GM20431 (cell line): Measurements from ENCODE around the gene POLR2F.

Source experiments
- in situ Hi-C: fragments of 300-500 bp; cut with MseI, MboI; formaldehyde crosslinking; loops from one replicate; pipeline ENCODE4 v1.15.0; 2020; ENCODE audit warnings: low sequenced_read_pairs; ENCODE audit not compliant: unreplicated experiment

POLR2F gene

DNA sequence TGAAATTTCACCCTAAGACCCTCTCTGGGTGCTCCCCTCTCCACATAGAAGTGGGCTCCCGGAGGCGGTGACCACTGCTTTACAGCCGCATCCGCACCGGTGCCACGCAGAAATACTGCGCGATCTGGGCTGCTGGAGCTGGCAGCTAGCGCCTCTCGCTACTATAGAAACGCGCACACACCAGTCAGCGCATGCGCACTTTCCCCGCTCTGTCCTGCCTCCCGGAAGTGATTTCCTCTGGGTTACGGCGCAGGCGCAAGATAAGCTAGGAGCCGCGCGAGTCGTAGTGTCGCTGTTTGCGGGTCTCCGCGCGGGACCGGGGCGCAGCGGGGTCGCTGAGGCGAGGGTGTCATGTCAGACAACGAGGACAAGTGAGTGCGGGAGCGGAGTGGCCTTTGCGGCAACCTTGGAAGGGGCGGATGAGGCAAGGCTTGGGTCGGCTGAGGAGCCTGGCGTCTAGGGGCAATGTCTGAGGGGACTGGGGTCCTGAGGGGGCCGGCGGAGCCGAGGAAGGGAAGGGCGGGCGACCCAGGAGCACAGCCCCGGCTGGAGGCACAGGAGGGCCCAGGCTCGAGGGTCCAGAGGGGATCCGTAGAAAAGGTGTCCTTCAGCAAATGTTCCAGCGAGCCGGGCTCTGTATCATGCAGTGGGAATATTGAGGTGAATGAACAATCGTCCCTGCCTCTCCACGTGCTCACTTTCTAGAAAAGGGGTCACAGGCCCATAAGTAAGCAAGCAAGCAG lies at the start of gene POLR2F, which contains the start of gene C22orf23:
Gene POLR2F, plus strand, starts transcription at position 263 of the 743 bp plus-strand sequence. Its CDS starts 89 bp downstream, at position 352.
Gene C22orf23, minus strand, starts transcription at position 165 of the 743 bp plus-strand sequence. CDS start 452 bp downstream, outside the sequence.
- in situ Hi-C loops = no loop called here

DNA sequence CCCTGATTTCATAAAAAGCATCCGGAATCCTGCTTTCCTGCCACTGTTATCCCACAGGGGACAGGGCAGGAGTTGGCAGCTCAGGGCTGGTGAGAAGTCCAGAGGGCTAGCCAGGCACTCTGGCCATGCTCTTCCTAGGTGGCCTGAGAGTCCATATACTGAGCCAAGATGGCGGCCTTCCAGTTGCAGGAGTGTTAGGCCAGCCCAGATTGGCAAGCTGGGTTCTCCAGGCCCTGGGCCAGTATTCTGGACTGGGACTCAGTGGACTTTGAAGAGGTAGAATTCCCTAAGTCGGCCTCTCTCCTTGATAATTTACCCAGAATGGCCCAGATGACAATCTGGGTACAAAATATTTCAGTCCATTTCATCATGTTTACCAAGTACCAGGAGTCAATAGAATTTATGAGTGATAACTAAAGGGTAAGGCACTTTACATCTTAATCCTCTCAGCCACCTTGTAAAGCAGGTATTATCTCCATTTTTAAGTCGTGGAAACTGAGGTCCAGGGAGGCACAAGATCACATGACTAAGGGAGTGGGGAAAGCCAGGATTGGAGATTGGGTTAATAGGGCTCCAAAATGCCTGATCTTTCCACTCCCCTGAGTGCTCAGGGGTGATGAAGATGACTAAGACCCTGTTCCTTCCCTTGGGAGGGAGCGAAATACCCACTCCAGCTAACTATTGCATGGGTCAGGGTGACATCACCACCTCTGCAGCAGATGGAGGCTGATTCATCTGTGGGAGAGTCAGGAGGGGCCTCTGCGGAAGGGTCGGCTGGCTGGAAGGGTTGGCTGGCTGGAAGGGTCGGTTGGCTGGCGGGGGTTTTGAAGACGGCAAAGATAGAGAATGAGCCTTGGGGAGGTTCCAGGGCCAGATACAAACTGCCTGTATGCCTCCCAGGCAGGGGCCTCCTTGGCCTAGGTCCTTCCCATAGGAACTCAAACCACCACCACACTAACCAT lies 48.6 kb upstream of the POLR2F start:
- in situ Hi-C loops = no loop called here

DNA sequence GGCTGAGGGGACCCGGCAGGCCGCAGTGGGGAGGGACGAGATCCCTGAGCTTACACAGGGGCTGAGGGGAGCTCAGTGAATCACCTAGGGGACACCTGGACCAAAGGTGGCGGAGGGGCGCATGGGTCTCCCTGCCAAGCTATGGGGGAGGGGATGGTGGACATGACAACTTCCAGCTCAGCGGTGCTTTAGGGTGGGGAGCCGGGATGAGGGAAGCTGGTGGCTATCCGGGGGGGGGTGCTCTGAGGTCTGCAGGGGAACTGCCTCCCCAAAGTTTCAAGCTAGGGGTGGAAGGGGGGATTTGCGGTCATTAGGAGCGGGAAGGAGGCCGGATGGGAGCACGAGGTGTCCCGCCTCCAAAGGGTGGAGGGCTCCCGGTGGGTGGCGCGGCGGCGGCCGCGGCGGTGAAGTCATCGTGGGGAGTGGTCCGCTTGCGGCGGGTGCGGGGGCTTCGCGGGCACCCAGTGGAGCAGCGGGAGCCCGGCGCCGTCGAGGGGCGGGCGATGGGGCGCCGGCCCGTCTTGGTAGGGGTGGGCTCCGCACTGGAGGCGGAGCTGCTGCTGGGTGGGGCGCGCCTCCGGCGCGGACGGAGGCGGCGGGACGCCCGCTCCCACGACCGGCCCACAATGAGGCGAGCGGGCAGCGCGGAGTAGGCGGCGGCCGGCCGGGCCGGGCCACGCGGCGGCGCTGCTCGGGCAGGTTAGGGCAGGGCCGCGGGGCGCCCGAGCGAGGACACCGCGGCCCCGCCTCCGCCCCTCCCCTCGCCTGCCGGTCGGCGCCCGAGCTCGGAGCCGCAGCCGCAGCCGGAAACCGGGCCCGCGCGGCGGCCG lies 47.8 kb upstream of the POLR2F start, which contains the start of gene MICALL1:
Gene MICALL1, plus strand, starts transcription at position 764 of the 830 bp plus-strand sequence. CDS start 126 bp downstream, outside the sequence.
- in situ Hi-C loops = no loop called here

DNA sequence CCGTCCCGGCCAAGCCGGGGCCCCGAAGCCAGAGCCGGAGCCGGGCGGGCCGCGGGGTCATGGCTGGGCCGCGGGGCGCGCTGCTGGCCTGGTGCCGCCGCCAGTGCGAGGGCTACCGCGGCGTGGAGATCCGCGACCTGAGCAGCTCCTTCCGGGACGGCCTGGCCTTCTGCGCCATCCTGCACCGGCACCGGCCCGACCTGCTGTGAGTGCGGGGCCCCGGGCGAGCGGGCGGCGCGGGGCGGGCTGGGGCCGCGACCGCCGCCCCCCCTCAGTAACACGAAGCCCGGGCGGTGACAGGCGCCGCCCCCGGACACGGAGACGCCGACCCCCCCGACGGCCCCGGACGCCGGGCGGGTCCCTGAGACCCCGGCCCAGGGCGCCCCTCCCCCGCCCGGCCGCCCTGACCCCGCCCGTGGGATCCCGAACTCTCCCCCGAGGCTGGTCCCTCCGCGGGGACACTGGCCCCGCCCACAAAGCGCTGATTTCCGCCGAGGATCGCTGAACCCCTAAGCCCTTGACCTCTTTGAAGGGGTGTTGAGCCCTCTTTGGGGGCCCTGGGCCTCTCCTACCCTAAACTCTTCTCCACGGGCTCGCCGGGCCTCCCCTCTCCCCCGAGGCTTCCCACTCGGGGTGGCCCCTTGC lies 47.0 kb upstream of the POLR2F start:
- in situ Hi-C loops = no loop called here

DNA sequence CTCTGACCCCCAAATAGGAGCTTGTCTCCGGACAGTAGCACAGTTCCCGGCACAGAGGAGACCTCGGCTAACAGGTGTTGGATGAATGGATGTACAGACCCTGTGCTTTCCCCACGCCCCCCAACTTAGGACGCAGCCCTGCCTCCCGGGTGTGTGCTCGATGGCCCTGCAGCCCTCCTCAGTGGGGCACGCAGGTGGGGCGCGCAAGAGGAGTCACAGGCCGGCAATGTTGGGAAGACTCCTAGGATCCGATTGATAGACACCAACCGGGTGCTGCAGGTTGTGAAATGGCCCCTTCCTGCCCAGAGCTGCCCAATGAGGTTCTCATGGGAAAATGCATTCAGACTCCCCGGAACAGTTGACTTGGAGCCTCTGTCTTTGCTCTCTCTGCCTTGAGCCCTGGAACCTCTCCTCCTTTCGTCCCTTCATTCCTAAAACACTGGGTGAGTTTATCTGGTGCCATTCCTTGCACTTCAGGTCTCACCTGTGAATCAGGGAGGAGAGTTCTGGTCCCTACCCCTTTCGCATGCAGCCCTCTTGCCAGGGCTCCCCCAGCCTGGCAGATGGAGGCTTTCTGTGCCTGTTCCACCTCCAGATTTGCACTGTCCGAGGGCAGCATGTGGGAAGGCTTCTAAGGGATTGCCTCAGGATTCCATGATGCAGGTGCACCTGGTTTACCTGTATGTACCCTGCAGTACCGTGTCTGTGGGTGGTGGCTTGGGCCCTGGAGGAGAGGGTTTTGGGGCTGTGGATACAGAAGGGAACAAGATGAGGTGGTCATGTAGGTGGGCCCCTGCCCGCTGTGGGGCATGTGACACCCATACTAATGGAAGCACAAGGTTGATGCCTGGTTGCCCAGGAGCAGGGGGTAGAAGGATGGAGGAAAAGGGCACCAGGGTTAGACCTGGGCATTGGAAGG lies 46.2 kb upstream of the POLR2F start:
- in situ Hi-C loops = no loop called here

DNA sequence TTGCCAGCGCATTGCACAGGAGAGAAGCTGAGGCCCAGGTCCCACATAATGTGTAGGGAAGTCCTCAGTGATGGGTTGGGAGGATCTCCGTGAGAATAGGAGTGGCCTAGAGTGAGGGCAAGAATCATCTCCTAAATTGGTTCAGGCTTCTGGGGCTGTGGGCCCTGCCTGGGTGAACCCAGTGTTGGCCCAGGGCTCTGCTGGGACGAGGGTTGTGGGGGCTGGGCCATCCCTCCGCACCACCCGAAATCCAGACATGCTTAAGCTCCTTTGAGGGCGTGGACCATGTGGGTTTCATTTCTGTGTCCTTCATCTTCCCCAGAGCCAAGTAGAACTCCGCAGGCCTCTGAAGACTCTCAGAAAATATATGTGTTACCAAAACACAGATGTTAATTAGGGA lies 43.7 kb upstream of the POLR2F start:
- in situ Hi-C loops = no loop called here

DNA sequence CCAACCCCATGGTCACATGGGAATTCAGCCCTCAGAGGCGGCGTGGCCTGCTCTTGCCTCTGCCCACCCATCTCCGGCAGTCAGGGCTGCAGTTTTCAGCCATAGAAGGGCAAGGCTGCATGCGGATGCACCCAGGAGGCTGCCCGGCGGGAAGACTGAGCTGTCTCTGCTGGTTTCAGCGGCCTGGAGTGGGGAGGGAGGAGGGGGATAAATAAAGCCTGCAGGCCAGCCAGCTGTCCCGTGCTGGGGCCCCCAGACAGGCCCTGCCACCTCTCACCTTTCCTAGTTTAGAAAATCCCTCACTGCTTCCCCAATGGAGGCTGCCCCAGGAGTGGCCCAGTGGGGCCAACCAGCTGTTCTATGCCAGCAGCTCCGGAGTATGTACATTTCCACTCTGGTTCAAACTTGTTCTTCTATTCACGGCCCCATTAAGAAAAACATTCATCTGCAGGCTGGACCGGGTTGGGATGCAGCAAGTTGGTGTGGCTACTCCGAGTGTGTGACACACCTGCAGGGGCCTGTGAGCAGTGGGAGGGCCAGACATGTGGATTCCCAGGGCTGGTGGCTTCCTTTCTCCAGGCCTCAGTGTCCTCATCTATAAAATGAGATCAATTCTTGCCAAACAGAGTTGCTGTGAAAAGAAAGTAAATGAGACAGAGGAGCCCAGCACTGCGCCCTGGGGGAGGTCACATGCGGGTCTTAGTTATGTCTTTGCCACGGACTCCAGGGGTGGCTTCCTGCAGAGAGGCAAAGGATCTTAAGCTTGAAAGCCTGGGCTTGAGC lies 42.4 kb upstream of the POLR2F start:
- in situ Hi-C loops = no loop called here

DNA sequence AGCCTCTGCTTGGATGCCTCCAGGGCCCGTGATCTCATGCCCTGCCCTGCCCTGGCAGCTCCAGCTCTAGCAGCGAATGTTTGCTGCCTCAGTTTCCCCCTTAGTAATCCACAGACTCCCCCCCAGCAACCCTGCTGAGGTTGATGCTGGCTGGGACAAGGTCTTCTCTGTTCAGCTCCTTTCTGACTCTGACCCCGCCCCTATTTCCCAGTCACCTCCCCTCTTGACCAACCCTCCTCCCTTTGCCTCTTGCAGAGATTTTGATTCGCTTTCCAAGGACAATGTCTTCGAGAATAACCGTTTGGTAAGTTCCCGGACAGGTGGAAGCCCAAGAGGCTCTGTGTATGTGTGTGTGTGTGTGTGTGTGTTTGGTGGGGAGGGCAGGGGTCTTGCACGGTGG lies 41.8 kb upstream of the POLR2F start:
- in situ Hi-C loops = no loop called here

DNA sequence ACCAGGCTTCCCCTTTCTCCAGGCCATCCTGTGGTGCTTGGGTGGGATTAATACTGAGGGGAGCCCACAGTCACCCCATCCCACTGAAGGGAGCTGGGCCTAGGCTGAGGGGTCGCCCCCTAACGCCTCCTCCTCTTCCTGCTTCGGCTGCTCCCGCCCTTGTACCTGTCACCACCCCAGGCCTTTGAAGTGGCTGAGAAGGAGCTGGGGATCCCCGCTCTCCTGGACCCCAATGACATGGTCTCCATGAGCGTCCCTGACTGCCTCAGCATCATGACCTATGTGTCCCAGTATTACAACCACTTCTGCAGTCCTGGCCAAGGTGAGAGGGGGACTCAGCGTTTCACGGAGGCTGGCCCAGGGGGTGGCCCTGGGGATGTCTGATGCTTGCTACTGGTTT lies 41.3 kb upstream of the POLR2F start:
- in situ Hi-C loops = no loop called here

DNA sequence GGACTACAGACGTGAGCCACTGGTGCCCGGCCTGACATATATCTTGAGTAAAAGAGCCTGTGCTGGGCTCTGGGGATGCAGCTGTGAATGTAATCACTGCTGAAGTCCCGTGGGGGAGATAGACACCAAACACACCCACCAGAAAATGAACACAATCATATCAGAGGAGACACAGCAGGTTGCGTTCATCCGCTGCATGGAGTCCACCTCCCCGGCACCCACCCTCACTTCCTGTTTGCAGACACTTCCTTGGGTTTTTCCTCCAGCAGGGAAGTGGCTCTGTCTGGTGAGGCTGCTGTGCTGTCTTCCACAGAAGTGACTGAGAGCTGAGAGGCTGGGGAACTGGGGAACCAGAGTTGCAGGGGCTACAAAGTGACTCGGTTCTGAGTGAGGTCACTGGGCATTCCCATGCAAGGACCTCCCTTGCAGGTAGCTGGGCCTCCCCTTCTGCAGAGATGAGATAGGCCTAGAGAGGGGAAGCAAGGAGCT lies 40.2 kb upstream of the POLR2F start:
- in situ Hi-C loops = no loop called here

DNA sequence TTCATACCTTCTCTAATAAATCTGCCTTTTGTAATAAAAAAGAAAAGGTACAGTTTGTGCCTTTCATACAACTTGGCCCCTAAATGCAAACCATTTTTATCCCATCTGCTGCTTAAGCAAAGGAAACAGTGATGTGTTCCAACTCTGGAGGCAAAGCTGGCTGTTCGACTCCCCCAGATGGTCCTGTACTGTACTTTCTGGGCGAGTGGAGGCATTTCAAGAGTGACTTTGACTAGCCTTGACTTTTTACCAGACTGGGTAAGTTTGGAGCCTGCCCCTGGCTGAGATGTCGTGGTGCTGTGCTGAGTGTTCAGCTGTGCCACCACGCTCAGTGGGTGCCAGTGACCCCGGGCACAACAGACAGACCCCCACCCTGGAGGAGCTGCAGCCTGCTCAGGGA lies 37.2 kb upstream of the POLR2F start:
- in situ Hi-C loops = no loop called here

DNA sequence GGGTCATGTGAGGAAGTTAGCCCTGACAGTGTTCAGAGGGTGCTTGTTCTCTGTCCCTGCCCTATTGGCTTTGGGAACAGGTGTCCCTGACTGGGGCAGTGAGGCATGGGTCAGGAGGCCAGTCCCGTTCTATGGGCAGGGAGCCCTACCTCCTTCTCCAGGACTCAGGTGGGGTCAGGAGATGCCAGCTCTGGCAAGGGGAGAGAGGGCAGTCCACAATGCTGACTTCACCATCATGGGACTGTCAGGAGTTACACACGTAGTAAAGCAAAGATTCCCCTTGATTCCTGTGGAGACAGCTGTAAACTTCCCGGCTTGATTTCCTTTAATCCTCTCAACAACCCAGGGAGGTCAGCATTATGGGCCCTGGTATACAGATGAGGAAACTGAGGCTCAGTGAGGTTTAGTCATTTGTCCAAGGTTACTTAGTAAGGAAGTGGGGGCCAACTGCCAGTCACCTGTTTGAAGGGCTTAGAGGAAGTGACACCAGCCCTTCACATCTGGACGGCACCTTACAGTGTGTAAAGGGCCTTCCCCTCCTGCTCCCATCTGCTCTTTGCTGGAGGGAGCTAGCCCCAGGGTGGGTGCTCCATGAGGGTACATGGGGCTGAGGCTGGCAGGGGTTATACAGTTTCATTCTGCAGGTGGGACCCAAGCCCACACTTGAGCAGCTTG lies 35.5 kb upstream of the POLR2F start:
- in situ Hi-C loops = no loop called here

DNA sequence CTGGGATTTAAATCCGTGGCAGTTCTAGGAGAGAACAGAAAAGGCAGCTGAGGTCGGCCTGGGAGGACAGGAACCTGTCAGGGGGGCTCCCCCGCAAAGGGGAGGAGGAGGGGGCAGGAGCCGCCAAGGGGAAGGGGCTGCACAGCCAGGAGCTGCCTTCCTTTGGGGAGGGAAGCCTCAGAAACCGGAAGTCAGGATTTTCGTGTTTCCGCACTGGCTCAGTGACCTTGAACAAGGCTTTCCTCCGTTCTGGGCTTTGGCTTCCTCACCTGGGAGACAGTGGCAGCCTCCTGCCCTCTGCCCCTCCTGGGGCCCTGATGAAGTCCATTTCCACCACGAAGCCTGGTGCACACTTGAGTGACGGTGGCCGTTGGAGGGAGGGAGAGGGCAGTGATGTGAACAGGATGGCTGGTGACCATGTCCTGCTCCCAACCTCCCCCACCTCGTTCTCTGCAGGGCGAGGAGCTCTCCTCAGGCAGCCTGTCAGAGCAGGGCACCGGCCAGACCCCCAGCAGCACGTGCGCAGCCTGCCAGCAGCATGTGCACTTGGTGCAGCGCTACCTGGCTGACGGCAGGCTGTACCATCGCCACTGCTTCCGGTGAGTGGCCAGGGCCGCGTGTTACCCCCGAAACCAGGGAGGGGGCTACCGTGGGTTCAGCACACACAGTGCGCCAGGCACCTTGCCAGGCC lies 34.8 kb upstream of the POLR2F start:
- in situ Hi-C loops = no loop called here

DNA sequence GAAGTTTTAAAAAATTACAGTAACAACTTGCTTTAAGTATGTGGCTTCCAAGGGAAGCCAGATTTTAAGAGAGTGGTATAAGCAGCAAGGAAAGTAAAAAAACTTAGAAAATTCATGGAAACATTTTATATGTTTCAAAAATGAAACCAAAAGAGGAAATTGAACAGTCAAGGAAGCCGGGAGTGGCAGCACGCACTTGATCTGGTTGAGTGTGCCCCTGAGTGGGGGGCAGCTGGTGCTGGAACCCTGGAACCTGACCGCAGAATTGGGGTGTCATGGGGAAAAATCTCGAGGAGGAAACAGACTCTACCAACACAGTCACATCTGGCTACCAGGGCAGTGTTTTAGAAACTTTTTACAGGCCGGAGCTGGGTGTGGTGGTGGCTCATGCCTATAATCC lies 33.4 kb upstream of the POLR2F start:
- in situ Hi-C loops = no loop called here

DNA sequence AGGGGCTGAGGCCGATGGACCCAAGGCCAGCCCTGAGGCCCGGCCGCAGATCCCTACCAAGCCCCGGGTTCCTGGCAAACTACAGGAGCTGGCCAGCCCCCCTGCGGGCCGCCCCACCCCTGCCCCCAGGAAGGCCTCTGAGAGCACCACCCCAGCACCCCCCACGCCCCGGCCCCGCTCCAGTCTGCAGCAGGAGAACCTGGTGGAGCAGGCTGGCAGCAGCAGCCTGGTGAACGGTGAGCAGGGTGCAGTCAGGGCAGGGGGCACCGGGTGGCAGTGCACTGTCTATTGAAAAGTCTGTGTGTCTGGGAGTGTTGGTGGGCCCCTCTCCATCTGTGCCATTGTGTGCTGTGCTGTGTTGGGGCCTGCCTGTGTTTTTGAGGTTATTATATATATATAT lies 31.3 kb upstream of the POLR2F start:
- in situ Hi-C loops = no loop called here

DNA sequence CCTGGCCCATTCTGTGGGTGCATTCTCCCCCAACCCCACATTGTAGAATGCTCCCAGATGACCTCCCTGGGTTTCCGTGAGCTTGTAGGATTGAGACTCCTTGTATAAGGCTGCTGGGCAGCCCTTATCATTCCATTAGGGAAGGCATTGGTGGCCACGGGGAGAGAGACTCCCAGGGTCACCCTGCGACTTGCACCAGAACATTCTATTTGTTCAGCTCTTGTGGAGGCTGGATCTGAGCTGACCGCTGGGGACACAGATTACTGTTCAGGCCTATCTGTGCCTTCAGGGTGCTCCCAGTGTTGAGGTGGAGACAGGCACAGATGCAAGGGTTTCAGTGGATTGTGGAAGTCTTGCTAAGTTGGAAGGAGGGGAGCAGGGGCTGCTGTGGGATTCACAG lies 29.6 kb upstream of the POLR2F start:
- in situ Hi-C loops = no loop called here
